Kidney capillary endothelial cell (primary cell): ENCODE measurements around the gene CES1.
"Not testable (repeated sequence)": the region's sequence is repeated elsewhere in the genome, so short reads cannot be mapped to it uniquely, and the experiment has no call there.

Experiments
- DNase-seq: peaks from one replicate; pipeline ENCODE4 v3.0.0-alpha.2; 2018; ENCODE audit warnings: low spot score

The CES1 gene

DNA sequence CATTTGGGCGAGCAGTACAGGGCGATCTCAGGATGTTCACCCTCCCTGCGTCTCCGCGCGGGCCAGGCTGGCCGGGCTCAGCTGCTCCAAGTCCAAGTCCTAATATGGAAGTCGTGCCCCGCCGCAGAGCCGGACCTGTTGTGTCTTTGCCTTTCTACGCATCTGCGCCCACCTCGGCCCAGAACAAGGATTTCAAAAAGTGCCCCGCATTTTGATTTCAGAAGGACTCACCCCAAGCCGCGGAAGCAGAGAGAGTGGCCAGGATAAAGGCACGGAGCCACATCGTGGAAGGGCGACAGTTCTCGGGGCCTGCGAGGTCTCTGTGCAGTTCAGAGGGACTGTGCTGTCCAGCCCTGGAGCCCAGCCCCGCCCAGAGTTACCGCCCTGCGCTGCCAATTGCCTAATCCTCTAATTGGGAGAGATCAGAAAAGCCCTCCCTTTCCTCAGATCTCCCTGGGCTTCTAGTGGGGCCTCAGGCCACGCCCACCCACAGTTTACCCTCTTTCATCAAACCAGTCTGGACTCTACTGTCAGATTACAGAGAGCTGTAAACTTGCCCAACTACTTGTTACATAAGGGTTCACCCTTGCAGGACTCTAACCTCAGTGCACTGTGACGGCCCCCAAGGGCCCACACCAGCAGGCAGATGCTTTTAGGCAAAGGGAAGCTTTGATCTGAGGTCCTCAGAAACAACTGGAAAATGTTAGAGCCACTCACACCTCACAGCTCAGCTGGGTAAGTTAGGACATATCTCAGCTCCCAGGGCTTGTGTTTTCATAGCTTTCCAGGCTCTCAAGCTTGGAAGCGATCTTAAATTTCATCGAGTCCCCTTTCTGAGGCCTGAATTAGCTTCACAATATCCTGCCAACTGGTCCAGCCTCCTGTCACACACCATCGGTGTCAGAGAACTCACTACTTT lies at the start of gene CES1:
CES1 (minus strand) TSS at position 324 of the 919 bp plus-strand sequence; CDS start at position 283, 41 bp downstream.
- DNase-seq, result no peak

DNA sequence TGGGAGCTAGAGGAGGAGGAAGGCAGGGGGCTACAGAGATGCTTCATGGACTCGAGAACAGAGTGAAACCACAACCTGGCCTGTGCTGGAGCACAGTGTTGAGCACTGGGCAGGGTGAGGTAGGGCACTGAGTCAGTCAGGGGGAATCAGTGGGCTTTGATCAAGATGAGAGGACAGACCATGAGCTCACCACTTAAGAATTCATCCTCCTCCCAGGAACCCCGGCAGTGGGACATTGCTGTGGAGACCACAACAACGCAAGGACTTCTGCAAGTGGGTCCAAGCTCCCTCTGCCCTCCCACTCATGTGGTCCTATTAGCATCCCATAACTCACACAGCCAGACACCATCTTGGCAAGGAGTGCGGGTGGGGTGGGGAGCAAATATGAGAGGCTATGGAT lies 44.0 kb upstream of the CES1 start:
- no peak for DNase-seq

DNA sequence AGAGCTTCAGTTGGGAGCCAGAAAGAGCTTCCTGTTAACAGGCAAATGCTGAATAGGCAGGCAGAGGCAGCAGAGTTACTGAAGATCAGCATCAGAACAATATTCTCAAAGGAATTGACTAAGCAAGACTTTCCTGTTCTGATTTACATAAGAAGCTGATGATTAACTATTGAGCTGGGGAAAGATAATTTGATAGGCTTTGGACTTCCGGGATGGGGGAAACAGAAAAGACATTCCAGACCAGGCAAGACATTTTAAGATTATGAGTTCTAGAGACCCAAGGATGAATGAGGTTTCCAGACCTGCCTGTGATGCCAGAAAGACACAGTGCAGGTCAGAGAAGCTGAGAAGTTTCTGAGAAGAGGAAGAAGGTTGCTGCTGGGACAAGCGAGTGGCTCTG lies 42.4 kb upstream of the CES1 start, which contains the start of gene CES5A:
CES5A (minus strand) TSS at position 101 of the 400 bp plus-strand sequence. CDS start 152 bp downstream, outside the sequence.
- no peak for DNase-seq

DNA sequence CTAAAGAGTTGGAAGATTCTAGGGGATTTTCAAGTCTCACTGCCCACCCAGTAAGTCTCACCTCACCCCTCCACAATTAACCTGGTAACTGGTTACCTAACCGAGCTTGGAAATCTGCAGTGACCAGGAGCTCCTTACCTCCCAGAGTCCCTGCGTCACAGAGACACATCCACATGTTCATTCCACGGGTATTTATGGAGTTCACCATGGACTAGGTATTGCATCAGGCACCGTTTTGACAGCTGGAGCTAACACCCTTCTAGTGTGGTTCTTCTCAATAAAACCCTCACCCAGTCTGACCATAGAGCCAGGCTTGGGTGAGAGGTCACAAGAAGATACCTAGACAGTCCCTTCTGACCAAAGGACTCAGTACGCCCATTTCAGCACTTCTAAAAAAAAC lies 40.2 kb upstream of the CES1 start:
- no peak for DNase-seq

DNA sequence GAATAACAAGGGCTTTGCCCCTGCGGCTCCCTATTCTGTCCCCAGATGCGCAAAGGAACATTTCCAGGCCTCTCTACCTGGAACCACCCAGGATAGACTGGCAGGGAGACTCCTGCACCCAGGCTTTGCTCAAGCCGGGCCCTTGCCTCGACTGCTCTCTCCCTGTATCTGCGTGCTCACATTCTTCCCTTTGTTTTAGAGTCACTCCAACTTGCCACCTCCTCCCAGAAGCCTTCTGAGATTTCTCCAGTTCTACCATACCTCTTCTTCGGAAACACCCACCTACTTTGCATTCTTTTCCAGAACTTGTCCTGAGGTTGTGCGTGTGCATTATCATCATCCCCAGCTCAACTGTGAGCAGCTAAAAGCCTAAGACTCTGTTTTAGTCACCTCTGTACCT lies 39.2 kb upstream of the CES1 start:
- DNase-seq, result no peak

DNA sequence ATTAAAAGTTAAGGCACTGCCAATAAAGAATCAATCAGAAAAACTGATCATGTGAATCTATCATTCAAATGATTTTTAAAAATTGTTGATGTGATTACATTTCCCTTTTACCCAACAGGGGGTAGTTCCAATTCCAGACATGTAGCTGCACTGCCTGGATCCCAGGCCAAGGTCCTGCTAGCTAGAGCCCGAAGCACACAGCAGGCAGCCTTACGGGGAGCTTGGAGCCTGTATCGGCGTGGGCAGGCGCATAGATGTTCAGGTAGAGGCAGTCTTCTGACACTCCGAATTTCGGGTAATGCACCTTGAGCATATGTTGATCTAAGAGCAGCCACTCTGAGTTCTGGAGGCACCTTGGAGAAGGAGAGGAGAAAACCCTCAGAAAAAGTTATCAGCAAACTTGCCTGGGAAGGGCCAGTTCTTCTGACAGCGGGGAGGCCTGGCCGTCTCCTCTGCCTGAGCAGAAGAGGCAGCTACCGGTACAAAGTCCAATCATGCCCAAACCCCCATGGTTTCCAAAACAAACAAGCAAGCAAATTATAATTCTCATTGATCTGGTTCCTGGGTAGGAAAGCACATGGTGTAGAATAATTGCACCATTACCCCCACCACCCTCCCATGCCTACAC lies 38.6 kb upstream of the CES1 start:
- DNase-seq, result no peak

DNA sequence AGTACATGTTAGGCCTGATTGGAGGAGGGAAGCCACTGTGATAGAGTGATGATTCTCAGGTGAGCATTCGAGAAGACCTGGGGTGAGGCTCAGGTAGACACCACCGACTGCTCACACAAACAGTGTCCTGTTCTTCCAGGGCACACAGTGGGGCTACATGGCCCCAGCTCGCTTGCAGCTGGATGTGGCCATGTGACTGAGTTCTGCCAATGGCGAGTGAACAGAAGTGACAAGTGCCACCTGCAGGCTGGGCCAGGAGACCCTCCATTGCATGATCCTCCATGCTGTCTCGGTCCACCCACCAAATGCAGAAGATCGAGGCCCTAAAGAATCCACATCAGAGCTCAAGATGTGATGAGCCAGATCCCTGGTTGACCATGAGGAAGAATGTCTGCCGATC lies 36.1 kb upstream of the CES1 start:
- DNase-seq, result no peak

DNA sequence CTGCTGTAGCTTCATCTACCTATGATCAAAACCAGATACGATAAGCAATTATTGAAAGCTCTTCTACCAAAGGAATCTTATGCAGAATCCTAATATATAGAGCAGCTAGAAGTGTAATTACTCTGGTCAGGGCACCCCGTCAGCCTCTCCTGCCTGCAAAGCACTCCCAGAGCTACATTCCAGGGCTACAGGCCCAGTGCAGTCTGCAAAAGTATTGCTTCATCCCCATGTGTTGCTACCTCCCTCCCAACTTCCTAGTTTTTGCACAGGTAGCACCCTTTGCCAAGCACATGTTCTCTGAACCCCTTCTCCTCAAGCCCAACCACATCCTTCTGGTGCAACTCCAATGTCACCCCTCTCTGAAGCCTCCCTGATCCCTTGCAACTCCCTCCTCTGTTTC lies 35.2 kb upstream of the CES1 start:
- DNase-seq, result no peak

DNA sequence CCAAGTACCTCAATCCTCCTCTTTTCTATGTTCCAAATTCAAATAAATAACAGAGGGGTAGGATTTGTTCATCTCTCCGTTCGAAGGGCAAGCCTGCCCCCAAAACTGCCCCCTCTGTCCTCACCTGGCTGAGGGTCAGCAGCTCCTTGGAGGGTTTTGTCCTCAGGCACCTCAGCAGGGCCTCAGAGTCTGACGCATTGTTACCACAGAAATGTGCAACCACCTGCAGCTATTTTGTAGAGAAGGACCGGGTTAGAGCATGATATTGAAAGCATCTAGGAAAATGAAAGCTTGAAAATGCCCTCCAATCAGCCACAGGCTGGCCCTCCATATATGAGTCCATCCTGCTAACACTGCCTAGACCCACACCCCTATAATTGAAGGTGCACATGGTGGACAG lies 28.4 kb upstream of the CES1 start:
- DNase-seq, result no peak

DNA sequence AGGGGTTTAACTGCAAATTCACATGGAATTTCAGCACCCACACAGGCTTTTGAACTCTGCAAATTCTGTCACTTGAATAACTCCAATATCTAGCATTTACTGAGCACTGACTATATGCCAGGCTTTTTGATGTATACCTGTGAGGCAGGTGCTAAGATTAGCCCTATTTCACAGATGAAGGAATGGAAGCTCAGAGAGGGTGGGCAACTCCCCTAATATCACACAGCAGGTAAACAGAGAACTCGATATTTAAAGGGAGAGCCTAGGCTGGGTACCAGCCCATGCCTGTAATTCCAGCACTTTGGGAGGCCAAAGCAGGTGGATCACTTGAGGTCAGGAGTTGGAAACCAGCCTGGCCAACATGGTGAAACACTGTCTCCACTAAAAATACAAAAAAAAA lies 24.8 kb upstream of the CES1 start:
- DNase-seq, result not testable (repeated sequence)

DNA sequence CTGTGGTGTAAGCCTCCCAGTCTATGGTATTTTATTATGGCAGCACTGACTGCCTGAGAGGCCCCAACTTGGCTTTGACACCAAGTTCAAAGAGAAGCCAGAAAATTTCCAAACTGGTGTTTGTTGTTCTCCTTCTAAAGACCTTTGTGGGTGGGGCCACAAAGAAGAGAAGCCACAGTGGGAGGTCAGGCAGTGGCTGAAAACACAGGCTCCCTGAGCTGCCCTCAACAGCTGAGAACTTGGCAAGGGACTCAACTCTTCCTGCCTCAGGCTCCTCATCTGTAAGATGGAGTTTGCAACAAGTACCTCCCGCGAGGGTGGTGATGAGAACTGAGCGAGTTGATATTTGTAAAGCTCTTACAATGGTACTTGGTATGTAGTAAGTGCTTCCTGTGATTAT lies 24.1 kb upstream of the CES1 start:
- DNase-seq, result no peak

DNA sequence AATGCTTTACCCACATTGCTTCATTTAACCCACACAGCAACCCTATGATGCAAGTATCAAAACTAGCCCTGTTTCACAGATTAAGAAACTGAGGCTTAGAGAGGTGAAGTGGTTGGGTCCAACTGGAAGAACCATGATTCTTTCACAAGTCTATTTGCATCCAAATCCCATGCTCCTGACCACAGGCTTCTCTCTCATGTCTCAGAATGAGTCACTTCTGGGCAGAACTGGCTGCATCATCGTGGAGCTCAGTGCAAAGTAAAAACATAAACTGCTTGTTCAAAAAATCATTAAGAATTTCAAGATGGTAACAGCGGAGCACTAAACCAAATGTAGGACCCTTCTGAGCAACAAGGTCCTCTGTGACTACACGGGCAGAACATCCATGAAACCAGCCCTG lies 20.2 kb upstream of the CES1 start:
- no peak for DNase-seq

DNA sequence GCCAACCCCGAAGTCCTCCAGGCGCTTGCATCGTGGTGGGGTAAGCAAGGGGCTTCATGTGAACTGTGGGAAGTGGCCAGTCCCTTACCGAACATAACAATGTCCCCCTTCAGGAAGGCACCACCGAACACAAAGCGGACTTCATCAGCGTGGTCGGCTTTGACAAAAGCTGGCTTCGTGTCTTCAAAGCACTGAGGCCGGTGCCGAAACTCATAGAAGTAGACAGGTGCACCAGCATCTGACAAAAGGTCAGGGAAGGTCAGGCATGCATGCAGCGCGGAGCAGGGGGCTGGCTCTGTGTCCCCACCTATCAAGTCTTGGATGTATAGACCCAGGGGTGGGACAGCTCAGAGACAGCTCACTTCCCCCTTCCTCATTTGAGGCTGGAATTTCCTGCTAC lies 16.6 kb upstream of the CES1 start:
- DNase-seq, result peak; percentile 4

DNA sequence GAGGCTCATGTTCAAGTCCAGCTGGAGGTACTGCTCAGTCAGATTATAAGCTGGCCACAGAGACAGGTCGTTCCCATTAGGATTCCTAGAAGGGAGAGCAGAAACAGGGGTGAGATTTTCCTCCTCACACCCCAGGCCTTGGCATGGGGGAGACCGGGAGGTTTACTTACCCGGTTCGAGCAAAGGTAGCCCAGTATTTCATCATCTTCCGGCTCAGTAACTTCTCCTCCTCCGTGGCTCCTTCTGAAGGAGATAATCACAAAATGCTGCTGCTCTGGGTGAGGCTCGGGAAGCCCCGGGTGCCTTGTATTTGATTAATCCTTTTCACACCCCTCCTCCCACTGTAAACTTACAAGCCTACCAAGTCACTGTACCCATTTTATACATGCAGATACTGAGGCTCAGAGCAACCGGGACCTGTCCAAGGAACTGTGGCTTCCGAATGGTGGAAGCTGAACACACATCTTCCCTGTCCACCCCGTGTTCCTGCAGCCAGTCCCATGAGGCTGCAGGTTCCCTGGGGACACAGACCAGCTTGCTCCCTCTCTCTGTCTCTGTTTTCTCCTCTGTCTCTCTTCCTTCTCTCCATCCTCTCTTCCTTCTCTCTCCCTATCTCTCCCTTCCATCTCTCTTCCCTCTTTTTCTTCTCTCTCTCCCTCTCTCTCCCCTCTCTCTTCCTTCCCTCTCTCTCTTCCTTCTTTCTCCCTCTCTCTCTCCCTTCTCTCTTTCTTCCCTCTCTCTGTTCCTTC lies 13.9 kb upstream of the CES1 start:
- no peak for DNase-seq

DNA sequence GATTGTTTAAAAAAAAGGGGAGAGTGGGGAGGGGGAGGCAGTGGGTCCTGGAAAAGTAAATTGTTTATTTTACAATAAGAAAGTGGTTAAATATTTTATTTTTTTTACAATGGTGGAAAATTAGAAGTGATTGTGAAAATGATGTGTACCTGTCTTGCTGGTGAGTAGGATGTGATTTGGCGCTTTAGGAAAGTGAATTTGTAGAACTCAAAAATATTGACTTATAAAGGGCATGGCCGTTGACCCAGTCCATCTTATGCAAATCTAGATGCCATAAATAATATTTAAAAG lies 10.2 kb upstream of the CES1 start:
- no peak for DNase-seq

DNA sequence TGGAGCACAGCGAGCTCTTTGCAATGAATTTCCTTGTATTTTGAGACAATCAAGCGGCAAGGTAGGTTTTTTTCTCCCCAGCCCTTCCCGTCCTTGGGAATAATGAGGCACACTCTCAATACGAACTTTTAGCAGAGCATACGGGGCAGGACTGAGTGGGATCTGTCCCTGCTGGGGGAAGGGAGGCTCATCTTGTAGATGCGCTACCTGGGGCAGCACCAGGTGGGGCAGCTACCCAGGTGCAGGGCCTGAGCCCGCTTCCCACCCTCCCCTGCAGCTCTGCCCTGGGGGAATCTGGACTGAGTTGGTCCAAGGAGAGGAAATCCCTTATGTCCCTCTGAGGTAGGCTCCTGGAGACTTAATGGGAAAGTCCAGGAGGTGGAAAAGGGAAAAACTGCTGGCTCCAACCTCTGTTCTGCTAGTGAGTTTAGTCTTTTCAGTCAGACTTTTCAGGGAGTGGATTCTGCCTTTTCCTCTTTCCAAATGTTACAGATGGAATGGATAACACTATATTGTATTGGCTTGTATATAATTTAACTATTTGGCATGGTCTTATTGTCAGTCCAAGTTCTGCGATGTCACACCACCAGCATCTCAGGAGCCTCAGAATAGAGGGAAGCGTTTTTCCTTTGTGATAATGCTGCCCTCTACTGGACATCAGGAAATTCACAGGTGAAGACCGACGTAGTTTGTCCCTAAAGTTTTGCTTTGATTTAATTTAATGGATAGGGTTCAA lies 9.6 kb upstream of the CES1 start:
- peak; percentile 56 for DNase-seq

DNA sequence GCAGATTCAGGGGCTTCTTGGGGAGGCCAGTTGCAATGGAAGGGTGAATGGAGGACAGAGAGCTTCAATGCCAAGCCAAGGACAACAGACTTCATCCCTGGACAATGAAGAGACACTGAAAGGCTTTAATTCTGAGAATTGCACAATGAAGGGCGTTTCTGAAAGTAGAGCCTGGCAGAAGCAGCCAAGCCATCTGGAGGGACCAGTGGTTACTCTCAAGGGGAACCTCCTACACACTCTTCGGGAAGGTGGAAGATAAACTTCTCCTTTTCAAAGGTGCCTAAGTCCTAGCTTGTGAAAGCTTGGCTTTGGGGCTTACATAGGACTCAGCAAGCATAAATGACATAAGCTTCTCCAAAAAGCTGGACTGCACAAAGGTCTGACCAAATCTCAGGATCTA lies 6.2 kb upstream of the CES1 start:
- DNase-seq, result no peak

DNA sequence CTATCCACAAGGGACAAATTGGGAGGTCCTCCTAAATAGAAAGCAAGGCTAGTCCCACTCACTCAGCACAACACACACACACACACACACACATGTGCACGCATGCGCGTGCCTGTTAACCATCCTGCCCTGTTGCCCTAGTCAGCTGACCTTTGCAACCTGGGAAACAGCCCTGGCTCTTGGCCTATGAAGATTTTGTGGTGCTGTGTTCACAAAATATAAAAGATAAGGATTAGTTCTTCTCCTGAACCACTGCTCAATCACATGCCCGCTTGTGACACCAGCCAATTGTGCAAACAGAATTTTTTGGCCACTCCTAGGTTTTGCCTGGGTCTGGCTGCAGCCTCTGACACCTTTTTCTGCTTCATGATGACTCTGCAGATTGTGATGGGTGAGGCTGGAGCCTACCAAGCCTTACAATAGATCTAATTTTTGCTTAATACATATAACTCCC lies 3.3 kb upstream of the CES1 start:
- DNase-seq, result no peak

DNA sequence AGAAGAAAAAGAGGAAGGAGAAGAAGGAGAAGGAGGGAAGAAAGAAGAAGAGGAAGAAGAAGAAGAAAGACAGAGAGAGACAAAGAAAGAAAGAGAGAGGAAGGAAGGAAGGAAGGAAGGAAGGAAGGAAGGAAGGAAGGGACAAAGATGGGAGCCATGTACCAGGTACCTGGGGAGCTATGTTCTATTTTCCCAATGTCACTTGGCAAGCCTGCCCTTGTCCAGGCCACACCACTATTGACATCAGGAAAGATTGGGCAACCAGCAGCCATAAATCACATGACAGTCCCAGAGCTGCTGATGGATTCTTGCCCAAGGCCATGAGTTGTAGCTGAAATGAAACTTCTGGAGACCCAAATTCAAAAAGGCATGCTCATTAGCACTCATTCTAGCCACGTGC lies 2.7 kb upstream of the CES1 start:
- DNase-seq, result no peak

DNA sequence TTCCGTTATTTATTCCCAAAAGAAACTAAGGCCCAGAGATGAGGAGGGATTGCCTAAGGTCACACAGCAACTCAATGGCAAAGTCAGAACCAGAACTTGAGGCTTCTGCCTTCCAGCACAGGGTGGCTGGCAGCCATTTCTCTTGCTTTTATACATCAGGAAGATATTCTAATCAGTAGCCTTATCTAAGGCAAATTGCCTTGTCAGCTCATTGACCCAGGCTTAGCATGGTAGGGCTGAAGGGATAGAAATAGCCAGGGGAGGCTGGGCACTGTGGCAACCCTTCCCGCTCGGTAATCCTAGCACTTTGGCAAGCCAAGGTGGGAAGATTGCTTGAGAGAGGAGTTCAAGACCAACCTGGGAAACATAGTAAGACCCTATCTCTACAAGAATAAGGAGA lies 2.3 kb upstream of the CES1 start:
- DNase-seq, result not testable (repeated sequence)

DNA sequence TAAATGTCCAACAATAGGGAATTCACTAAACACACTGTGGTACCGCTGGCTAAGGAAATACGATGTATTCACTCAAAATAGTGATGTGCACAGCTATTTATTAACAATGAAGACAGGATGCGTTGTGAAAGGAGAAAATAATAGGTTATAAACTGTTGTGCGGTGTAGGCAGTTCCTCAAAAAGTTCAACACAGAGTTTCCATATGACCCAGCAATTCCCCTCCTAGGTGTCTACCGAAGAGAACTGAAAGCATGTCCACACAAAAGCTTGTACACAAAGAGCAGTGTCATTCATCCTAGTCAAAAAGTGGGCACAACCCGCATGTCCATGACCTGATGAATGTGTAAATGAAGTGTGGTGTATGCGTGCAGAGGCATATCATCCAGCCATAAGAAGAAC lies 1.2 kb upstream of the CES1 start:
- DNase-seq, result no peak

DNA sequence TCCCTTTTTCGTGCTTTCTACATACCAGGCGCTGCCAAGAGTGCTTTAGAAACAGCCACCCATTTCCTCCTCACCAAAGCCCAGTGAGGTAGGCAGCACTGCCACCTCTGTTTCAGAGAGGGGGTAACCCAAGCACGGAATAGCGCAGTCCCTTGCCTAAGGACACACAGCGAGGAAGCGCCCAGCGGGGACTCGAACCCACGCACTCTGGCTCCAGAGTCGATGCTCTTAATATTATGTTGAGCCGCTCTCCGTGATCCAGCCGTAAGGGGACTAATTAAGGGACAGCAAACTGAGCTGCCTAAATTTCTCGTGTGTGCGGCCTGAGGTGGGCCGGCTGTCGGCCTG lies 497 bp downstream of the CES1 start:
- DNase-seq, result no peak
